ENCODE data around the gene IFFO2.
A peak's percentile ranks its signal among the peaks of the same experiment; 100 is the strongest.

Gene IFFO2

DNA sequence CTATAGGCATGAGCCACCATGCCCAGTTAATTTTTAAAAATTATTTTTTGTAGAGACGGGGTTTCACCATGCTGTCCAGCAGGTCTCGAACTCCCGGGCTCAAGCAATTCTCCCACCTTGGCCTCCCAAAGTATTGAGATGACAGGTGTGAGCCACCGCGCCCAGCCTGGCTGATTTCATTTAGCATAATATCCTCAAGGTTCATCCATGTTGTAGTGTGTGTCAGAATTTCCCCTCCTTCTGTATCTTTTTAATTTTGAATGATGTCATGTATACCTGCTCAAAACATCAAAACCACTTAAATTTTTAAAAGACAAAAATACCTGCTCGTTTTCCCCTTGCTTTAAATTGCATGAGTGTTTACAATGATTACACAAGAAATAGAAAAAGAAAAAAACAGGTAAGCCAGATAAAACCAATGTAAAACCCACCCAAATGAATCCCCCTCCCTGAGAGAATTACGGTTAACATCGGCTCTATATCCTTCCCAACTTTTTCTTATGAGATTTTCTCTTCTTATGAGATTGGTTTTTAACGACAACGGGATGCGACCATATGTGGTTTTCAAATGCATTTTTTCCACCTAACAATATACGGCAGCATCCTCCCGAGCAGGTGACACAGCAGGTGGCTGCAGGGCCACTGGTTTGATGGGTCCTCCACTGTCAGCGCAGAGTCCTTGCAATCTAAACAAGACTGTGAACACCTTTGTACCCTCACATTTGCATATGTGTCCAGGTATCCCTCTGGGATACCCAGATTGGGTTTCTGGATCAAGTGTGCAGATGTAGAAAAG, 22.1 kb downstream of the IFFO2 start:
- DNase-seq: no peak

DNA sequence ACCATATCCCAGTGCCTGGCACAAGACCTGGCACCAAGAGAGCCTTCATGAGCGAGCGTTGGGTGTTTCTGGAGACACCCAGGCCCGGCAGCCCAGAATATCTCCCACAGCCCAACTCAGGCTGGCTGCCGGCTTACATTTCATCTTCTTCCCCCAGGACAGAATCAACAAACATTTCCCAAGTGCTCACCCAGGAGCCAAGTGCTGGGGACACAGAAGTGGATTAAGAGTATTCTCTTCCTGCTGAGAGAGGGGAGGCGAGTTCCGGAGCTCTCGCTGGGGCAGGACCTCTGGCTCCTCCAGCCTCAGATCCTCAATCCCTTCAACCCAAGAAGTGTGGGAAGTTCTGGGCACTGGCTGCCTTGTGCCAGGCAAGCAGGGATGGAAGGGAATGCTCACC, 23.6 kb downstream of the IFFO2 start:
- DNase-seq: no peak

DNA sequence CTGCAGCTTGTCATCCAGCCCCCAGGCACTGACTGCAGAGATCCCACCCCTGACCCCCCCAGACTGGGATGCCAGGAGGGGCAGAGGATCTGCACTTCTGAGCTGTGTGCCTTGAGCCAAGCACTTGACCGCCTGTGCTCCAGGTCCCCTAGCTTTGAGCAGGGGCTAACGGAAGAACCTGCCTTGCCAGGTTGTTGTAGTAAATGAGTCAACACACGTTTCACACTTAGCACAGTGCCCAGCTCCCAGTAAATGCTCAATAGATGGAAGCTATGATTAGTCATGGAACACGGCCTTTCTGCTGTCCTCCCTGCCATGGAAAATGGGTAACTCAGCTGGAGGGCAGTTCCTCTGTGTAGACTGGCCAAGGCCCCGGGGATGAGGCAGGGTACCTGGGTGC, 24.1 kb downstream of the IFFO2 start:
- no peak for DNase-seq

DNA sequence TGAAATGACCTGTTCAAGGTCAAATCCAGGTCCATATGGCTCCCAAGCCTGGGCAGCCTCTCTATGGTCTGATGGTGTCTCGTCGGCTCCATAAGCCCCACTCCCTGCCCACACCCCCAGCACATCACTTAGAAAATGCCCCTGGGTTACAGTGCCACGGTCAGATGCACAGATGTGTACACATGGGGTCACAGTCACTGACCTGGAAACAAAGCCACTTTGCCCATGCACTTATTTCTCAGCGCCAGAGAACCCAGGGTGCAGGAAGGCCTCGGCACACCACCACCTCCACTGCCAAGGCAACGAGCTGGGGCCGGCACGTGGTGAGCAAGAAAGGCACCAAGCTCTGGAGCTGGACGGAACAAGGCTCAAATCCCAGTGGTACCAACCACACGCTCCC, 24.7 kb downstream of the IFFO2 start:
- no peak for DNase-seq

DNA sequence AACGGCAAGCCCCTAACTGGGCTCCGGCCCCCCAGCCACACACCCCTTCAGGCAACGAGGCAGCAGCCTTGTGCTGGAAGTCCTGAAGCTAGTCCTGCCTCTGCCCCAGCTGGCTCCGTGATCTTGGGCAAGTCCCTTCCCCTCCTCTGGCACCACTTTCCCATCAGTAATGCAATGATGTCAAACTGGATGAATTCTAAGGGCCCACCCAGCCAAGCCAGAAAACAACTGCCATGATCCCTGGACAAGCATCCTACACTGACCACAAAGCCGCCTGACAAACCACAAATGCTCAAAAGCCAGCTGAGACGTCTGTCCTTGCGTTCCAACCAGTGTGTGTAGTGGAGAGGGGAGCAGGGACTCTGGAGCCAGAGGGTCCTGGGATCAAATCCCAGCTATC, 26.8 kb downstream of the IFFO2 start:
- DNase-seq: no peak

DNA sequence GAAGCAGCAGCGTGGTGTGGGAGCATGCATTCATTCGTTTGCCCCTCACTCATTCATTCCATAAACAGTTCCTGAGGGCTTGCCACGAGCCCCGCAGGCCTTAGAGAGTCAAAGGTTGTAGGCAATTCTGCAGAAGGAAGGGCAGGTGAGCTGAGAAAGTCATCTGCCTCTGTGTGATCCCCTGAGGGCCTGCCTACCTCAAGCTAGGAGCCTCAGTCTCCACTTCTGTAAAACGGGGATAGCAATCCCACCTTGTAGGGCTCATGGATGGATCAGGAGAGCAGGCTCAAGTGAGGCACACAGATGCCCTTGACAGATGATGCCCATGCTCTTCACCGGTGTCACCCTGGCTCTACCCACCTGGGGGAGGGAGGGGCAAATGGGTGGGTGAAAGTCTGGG, 27.5 kb downstream of the IFFO2 start:
- no peak for DNase-seq

DNA sequence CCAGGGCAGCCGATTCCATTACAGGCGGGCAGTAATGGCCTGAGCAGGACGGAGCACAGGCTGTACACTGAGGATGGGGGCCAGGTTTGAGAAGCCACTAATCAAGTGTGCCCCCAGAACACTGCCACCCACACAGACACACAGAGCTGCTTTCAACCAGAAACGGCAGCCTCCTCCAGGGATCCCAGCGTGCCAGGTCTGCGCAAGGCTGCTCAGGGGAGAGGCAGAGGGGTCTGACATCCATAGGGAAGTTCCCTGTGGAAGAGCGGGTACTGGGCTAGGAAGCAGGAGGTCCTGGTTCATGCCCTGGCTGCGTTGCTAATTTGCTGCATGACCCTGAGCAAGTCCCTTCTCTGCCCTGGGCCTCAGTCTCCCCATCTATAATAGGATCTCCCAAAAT, 28.1 kb downstream of the IFFO2 start:
- DNase-seq: no peak

DNA sequence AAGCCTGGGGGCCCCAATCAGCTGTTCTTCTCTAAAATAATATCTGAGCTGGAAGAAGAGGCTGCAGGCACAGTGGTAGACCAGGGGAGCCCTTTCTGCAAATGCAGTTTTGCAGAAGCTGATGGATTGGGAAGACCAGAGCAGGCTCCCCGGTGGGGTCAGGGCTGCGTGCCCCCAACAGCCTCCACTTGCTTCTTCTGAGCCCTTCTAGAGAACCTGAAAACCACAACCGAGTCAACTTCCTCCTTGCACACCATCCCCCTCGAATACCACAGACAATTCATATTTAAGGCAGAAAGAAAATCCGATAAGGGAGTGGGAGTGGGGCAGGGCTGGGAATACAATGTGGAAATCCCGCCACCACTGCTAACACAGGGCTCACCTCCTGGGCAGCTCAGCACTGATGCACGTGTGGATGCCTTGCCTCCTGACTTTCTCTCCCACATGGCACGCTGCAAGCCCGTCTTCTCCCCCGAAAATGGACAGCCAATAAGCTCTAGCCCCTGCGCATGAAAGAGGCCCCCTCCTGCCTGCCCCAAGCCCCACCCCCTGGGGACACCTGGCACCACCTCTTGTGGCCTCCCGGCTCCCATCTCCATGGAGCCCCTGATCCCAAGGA, 28.7 kb downstream of the IFFO2 start:
- DNase-seq: peak; percentile 76

DNA sequence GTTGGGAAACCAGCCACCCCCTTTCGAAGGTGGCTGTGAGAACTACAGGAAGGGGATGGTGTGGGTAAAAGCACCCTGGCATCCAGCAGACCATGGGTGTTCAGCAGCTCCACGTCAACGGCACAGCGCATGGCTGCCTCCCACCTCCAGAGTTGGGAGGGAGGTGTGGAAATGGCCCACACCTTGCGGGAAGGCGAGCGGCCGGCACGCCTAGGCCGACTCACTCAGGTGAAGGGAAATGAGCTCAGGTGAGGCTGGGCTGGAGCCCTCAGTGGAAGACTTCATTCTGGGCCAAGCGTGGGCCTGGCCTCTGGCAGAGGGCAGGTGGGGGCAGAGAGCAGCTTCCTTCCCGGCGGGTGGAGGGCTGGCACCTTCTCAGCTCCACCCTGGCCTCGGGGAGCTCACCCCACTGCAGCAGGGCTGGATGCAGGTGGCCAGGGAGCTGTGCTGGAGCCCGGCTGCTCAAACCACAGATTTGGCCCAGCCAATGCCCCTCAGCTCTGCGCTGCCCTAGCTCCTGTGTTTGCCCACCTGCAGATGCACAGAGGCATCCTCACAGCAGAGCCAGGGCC, 29.3 kb downstream of the IFFO2 start:
- DNase-seq: no peak

DNA sequence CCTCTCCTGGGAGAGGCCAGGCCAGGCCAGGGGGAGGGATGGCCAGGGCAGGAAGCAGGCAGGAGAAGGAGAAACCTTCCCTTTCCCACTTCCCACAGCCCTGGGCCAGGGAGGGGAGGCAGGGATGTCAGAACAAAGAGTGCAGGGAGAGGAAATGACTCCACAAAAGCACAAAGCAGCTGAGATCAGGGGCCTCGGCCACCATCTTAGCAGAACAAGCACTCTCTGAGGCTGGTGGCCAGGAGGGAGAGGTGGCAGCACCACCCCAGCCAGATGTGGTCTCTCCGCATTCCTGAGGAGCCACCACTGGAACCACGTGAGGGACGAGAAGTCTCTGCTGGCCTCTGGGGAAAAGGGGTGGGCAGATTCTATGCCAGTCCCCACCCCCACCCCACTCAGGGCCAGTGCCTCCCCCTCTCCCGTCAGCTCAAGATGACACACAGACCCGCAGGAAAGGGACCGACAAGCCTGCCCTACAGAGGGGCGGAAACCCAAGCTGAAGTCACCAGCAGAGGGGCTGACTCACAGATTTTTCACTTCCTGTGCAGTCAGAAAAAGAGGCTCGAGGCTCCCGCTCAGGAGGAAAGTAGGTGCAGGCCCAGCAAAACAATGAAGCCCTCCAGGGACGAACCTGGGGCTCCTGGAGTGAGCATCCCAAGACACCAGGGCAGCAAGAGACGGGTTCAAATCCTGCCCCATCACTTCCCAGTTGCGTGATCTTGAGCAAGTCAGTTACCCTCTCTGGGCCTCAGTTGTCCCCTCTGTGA, 30.0 kb downstream of the IFFO2 start:
- DNase-seq: peak; percentile 91

DNA sequence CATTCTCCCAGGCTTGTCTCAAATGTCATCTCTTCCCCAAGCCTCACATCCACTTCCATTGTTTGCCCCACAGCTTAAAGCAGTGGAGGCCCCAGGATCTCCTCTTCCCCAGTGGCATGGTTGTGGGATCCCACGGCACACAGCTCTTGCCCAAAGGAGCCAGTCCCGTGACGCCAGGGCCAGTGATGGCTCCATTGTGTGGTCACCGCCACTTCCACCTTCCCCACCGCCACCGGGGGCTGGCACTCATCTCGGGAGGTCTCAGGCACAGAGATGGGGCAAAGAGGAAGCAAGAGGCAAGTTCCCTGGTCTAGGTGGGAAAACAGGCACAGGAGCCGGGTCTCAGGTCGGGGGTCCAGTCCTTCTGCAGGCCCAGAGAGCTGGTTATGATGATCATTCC, 31.2 kb downstream of the IFFO2 start:
- DNase-seq: no peak

DNA sequence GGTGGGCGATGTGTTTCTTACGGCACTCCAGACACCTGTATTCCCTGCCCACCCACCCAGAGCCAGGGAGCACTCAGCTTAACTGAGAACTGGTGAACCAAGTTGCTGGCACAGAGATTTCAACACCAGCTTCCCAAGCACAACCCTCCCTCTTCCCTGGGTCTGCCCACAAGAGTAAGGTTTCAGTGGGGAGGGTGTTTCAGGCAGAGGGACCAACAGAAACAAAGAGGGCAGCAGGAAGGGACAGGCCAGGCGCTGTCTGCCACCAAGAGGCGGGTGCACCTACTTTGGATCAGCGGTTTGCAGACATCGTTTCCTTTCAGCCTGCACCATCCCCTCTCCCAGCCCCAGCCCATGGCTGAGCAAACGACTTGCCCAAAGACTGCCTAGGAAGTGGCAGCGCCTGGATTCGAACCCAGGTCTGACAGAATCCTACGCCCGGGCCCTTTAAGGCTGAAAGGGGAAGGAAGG, 32.2 kb downstream of the IFFO2 start:
- DNase-seq: peak; percentile 35

DNA sequence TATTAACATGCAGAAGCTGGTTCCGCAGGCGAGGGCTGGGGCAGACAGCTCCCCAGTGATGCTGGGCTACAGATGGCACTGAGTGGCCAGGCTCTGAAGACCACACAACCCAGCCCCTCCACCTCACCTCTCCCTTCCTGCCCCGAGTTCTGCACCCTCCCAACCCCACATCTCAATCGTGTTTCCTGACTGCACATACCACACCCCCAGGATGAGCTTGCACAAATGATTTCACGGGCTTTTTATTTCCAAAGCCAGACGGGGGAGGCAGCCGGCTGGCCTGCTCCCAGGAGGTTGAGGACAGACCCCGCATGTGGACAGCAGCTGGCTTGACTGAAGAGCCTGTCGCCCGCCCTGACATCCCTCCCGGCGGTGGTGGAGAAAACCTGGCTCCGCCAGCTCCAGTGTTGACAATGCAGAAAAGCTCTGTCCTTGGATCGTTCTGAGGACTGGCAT, 32.7 kb downstream of the IFFO2 start:
- peak; percentile 74 for DNase-seq

DNA sequence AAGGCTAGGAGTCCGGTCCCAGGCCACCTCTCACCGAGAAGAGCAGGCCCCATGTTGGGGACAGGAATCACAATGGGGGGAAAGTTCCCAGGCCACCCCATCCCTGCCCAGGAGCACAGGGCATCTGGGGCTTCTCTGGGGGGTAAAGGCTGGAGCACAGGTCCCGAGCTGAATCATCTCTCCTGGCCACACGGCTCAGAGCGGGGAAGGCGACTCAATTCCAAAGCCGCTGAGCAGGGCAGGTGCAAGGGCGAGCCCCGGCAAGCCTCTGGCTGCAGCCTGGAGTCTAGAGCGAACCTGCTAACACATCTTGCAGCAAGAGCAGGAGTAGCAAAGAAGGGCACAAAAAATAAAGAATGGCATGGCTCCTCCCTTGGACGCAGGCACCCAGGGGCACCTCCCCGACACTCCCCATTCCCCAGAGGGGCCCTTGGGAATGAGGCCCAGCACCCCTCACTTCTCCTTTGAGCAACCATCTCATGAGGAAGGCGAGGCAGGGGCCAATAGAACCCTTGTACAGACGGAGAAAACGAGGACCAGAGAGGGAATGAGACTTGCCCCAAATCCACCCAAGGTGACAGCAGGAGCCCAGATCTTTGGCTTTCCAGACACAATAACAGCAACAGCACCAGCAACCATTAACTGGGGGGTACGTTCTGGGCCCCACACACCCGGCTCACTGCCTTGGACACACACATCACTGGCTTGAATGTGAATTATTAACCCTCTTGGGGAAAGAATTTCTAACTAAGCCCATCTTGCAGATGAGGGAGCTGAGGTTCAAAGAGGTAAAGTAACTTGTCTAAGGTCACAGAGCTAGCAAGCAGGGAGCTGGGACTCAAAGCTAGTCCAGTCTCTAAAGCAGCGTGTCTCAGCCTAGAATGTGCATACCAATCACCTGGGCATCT, 33.4 kb downstream of the IFFO2 start:
- no peak for DNase-seq

DNA sequence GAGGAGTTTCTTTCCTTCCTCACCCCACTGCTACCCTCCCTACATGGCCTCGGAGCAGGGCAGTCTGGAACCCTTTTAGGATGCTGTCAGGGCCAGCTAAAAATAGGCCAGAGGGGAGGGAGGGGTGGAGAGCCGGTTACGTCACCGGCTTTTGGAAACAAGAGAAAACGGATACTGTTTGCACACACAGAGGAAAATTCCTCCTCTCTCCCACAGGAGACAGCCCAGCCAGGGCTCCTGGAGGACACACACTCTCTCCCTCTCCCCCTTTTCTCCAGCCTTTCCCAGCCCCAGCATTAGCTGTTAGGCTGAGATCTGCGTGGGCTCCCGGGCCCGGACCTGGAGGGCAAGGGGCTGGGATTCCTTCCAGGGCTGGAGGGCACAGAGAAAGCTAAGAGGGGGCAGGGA, 34.2 kb downstream of the IFFO2 start:
- DNase-seq: no peak

DNA sequence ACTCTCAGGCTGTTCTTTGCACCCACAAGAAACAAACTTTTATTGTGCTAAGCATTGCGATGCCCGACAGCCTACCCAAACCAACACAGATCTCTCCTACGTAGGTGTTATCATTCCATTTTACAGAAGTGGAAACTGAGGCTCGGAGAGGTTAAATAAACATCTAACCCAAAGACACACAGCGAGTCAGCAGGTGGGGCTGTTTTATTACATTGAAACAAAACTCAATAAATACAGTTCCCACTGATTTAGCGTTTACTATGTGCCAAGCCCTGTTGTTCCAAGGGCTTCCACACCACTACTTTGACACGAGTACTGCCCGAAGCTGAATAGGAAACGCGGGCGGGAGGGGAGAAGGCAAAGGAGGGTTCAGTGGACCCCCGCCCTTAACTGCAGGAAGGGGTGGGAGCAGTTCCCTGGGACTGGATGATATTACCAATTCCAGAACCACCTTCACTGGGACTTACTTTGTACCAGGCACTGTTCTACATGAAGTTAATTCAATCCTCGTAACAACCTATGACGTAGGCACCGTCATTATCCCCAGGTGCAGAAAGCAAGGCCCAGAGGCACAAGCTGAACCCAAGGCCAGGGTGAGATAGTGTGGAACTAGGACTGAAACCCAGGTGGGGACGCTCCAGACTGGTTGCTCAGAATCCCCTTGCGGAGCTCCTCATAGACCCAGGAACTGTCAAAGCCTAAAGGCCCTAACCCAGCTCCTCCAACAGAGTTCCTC, 34.8 kb downstream of the IFFO2 start:
- DNase-seq: no peak

DNA sequence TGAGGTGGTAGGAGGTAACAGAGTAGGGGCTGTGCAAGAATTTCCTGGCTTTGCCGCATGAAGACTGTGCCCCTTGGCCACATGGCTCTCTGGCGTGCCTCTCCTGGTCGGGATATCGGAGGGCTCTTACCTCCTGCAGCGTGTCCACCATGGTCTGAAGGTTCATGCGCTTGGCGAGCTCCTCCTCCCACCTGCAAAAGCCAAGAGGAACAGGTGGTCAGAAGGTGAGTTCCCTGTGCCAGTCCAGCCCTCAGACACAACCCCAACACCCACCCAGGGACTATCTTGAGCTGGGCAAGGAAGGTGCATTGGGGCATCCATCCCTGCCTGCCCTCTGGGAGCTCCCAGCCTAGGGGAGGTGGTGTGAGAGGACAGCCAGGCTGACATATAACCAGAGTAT, 35.5 kb downstream of the IFFO2 start:
- DNase-seq: no peak

DNA sequence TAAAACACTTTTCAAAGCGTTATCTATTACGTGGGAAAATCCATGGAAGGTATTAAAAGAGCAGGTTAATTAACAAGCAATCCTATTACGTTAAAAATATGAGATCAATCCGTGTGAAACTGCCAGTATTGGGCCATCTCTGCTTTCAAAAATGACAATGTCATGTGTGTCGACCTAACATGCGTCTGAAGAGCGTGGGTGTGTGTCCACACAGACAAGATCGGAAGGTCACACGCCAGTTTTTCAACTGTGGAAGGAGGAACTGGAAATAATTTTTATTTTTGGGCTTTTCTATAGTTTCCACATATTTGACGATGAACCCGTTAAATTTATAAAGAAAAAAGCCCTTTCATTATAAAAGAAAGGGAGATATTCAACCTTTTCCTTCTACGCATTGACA, 36.5 kb downstream of the IFFO2 start:
- DNase-seq: no peak

DNA sequence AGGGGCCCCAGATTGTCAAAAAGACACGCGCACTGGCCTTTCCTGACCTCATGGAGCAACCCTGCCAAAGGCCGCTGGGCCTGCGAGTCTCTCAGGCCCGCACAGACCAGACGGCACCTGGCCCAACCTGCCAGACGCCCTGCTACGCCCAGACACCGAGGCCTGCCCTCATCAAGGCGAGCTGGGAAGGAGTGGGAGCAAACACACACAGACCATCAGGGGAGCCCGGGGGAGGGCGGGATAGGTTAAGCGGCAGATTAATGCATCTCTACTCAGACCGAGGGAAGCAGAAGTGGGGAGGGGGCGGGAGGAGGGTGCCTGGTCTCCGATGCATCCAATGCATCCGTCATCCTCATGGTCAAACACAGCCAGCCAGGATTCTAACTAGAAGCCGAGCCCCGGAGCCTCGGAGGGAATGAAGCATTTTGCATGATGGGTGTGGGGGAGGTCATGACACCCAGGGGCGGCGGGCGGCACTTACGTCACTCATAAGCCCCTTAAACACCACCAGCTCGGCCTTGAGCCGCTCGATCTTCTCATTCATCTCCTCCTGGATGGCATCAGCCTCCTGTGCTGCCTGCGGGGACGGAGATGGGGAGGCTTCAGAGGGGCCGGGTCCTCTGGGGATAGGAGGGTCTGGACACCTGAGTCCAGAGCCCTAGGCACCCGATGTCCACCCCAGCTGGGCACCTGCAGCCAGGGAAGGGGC, 37.1 kb downstream of the IFFO2 start:
- DNase-seq: no peak

DNA sequence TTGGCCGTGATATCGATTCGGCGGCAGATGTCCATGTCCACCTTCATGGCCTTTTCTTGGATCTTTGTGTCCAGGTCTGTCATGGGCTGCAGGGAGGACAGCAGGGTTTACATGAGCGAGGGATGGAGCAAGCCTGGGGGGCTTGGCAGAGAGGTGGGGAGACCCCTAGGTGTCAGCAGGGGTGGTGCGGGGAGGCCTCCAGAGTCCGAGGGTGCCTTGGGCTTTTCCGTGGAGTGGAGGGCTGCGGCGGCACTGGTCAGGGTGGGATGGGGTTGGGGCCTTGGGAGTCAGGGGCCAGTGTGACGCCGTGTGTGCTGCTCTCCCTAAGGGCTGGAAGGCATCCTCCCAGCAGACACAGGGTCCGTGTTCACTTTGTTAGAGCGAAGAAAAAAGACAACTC, 38.1 kb downstream of the IFFO2 start:
- DNase-seq: no peak
